Endothelial cell of umbilical vein (primary cell): ENCODE results near the gene CNTNAP2. TPM values are rescaled to one million over a fixed set of nuclear protein-coding genes. Genes with fewer than 3 reads are reported as not detected.

Source experiments
- BruUV-seq: library from RNA; stranded (reverse); fragments of 400-500 nt; replicated peaks from 2 replicates; lab custom pipeline; 2021; lab: Mats Ljungman, UMichigan
- CTCF ChIA-PET: fragments of 300-600, 350-600 bp; sonication (Branson Sonifier 250); formaldehyde crosslinking; loops from one replicate; lab custom pipeline; 2021; ENCODE audit warnings: antibody characterized with exemption, inconsistent platforms; lab: Charles Lee
- POLR2A ChIA-PET: fragments of 300-600, 350-600 bp; sonication (Branson Sonifier 250); formaldehyde crosslinking; loops from one replicate; lab custom pipeline; 2021; ENCODE audit warnings: antibody characterized with exemption, inconsistent platforms; lab: Charles Lee
- DNase-seq: peaks from one replicate; pipeline ENCODE4 v3.0.0-alpha.2; 2011; ENCODE audit warnings: low read depth, low spot score
- FAIRE-seq: peaks from 2 replicates; lab custom pipeline; 2011; peaks lifted over from hg19 to GRCh38; lab: Jason Lieb, UNC
- H2AFZ ChIP-seq: 2 replicates; pipeline ENCODE4 v1.6.0; 2012; ENCODE audit warnings: low read depth, low read length, control low read depth, inconsistent platforms
- H3K27ac ChIP-seq: 2 replicates; pipeline ENCODE4 v1.5.1; 2011; ENCODE audit warnings: low read depth, mild to moderate bottlenecking, control low read depth, low read length, moderate library complexity; ENCODE audit not compliant: insufficient read depth
- H3K27me3 ChIP-seq, 2 experiments: 2 replicates each; pipeline versions ENCODE4 v1.6.0 to v1.6.1; 2011; ENCODE audit warnings: low read length in 2 of 2, mixed read lengths in 1 of 2; ENCODE audit not compliant: control insufficient read depth in 2 of 2, insufficient read depth in 2 of 2
- H3K36me3 ChIP-seq, 2 experiments: 2 replicates in 1 of 2; 3 replicates in 1 of 2; pipeline ENCODE4 v1.5.1; 2011; ENCODE audit warnings: low read length in 2 of 2, mild to moderate bottlenecking in 1 of 2, moderate library complexity in 1 of 2; ENCODE audit not compliant: control insufficient read depth in 2 of 2, insufficient read depth in 2 of 2; ENCODE audit errors: extremely low read depth in 1 of 2
- H3K4me1 ChIP-seq: 3 replicates; pipeline ENCODE4 v1.5.1; 2011; ENCODE audit warnings: mild to moderate bottlenecking, low read length; ENCODE audit not compliant: control insufficient read depth, insufficient read depth; ENCODE audit errors: extremely low read depth
- H3K4me2 ChIP-seq: 2 replicates; pipeline ENCODE4 v1.6.1; 2011; ENCODE audit warnings: low read length, control low read depth, mixed read lengths; ENCODE audit not compliant: insufficient read depth
- H3K4me3 ChIP-seq, 3 experiments: fragments of 200-600 bp in 1 of 3; sonication (generic), shearing (Covaris generic) in 1 of 3; replicated peaks in 1 of 3; 2 replicates each; pipeline ENCODE4 v1.5.1; 2011 to 2016; ENCODE audit warnings: control low read depth in 3 of 3, low read length in 3 of 3, mild to moderate bottlenecking in 2 of 3, inconsistent platforms in 1 of 3, low read depth in 1 of 3, moderate library complexity in 1 of 3; ENCODE audit not compliant: insufficient read depth in 1 of 3
- H3K79me2 ChIP-seq: 2 replicates; pipeline ENCODE4 v1.6.0; 2012; ENCODE audit warnings: low read length, inconsistent platforms; ENCODE audit not compliant: control insufficient read depth, insufficient read depth
- H3K9ac ChIP-seq: replicated peaks from 2 replicates; pipeline ENCODE3; 2011; ENCODE audit warnings: low read length, control low read depth; ENCODE audit not compliant: insufficient read depth; ENCODE audit errors: extremely low read depth
- H3K9me1 ChIP-seq: replicated peaks from 3 replicates; pipeline ENCODE4 v1.6.0; 2011; ENCODE audit warnings: mild to moderate bottlenecking, low read length; ENCODE audit not compliant: control insufficient read depth, insufficient read depth; ENCODE audit errors: extremely low read depth
- H3K9me3 ChIP-seq: replicated peaks from 2 replicates; pipeline ENCODE4 v1.5.1; 2012; ENCODE audit warnings: low read length, inconsistent platforms; ENCODE audit not compliant: control insufficient read depth, insufficient read depth
- H4K20me1 ChIP-seq: replicated peaks from 2 replicates; pipeline ENCODE3; 2011; ENCODE audit warnings: mild to moderate bottlenecking, low read length; ENCODE audit not compliant: control insufficient read depth, insufficient read depth; ENCODE audit errors: extremely low read depth
- CTCF ChIP-seq, 2 donors: IDR thresholded peaks; 1 replicate in 1 of 2; 2 replicates in 1 of 2; pipeline ENCODE4 v1.5.1; 2011; ENCODE audit warnings: low read length in 2 of 2, mild to moderate bottlenecking in 2 of 2, moderate library complexity in 2 of 2, control low read depth in 1 of 2, inconsistent platforms in 1 of 2, low read depth in 1 of 2; ENCODE audit not compliant: insufficient read depth in 1 of 2; ENCODE audit errors: extremely low read depth in 1 of 2
- EZH2 ChIP-seq: IDR thresholded peaks from 2 replicates; pipeline ENCODE4 v1.6.1; 2012; ENCODE audit warnings: borderline replicate concordance, low read depth, mild to moderate bottlenecking, moderate library complexity, low read length, inconsistent platforms; ENCODE audit not compliant: severe bottlenecking
- FOS ChIP-seq: IDR thresholded peaks from 2 replicates; pipeline ENCODE4 v1.6.1; 2011; ENCODE audit warnings: mild to moderate bottlenecking, low read length, moderate library complexity, borderline replicate concordance; ENCODE audit not compliant: insufficient read depth
- GATA2 ChIP-seq: IDR thresholded peaks from 2 replicates; pipeline ENCODE4 v1.7.0; 2011; ENCODE audit warnings: low read depth, mild to moderate bottlenecking, moderate library complexity, mixed read lengths, low read length; ENCODE audit not compliant: insufficient read length, insufficient read depth
- JUN ChIP-seq: IDR thresholded peaks from 2 replicates; pipeline ENCODE4 v1.6.1; 2011; ENCODE audit warnings: borderline replicate concordance, low read depth; ENCODE audit not compliant: insufficient read length, insufficient read depth
- MAX ChIP-seq: IDR thresholded peaks from 2 replicates; pipeline ENCODE4 v1.6.1; 2011; ENCODE audit not compliant: insufficient read depth, insufficient read length
- MYC ChIP-seq: IDR thresholded peaks from one replicate; pipeline ENCODE4 v1.6.1; 2011; ENCODE audit warnings: mild to moderate bottlenecking, low read depth, low read length
- POLR2A ChIP-seq: IDR thresholded peaks from 2 replicates; pipeline ENCODE4 v1.6.1; 2012; ENCODE audit warnings: low read depth, mild to moderate bottlenecking, control low read depth, low read length
- POLR2AphosphoS5 ChIP-seq: IDR thresholded peaks from 2 replicates; pipeline ENCODE4 v1.6.1; 2012; ENCODE audit warnings: low read depth, mild to moderate bottlenecking, control low read depth, low read length, moderate library complexity; ENCODE audit not compliant: insufficient read depth
- dilution Hi-C: fragments of 300-500 bp; cut with MboI; formaldehyde crosslinking; loops from one replicate; pipeline ENCODE4 v1.15.0; 2019; ENCODE audit warnings: low sequenced_read_pairs; ENCODE audit not compliant: extremely low pct_ligation_motif_present
- intact Hi-C: fragments of 100-400 bp; cut with micrococcal nuclease; formaldehyde crosslinking; loops from one replicate; pipeline ENCODE4 v1.10.0; 2022
- polyA plus RNA-seq, 4 experiments: library from polyadenylated mRNA; depleted of rRNA in 3 of 4; stranded (reverse) in 3 of 4; unstranded in 1 of 4; fragments of >200 nt; gene quantifications; 2 replicates each; pipeline versions ENCODE4 v1.2.1 to v1.2.3, GENCODE V29; 2011 to 2012; ENCODE audit warnings: missing spikeins in 1 of 4
- total RNA-seq: library from RNA; stranded (reverse); gene quantifications from 2 replicates; pipeline ENCODE4 v1.2.3, GENCODE V29; 2021

CNTNAP2 gene
- total and polyA plus RNA-seq, 2 donors (not counting 3 experiments of a cell fraction or from before 2014, with no cell fraction given), result not detected

- ChIA-PET POLR2A (no interaction called here), CTCF (no interaction called here)
- intact Hi-C loops, result no loop called here
- H3K4me2 ChIP-seq, result no peak overlapping the region
- no peaks in the 10 kb centered on the region for H3K79me2 ChIP-seq
- H3K4me3 ChIP-seq, result no peak overlapping the region
- H3K9me3 ChIP-seq, result peaks cover 2% of the 10 kb centered on the region
- dilution Hi-C loops, result no loop called here
- H2AFZ ChIP-seq, result no peak overlapping the region
- H3K9ac ChIP-seq, result no peak overlapping the region
- H4K20me1 ChIP-seq, result no peaks in the 10 kb centered on the region
- no peaks in the 10 kb centered on the region for H3K9me1 ChIP-seq
- no peaks in the 10 kb centered on the region for H3K36me3 ChIP-seq
- no peak overlapping the region for H3K27ac ChIP-seq
- FAIRE-seq (no peak), DNase-seq (no peak)
- BruUV-seq, result no TSS peak
- H3K27me3 ChIP-seq, result no peaks in the 10 kb centered on the region
- TF ChIP-seq FOS, result no peak
- no peak for TF ChIP-seq GATA2
- TF ChIP-seq CTCF (IDR thresholded peaks at IDR 0.05; ENCODE audit: extremely low read depth in 1 of 2, insufficient read depth in 1 of 2, low read depth in 1 of 2, low read length in 2 of 2), result no peak
- no peak for TF ChIP-seq POLR2AphosphoS5
- TF ChIP-seq JUN, result no peak
- TF ChIP-seq POLR2A, result no peak
- H3K4me1 ChIP-seq, result no peaks in the 10 kb centered on the region
These were observed 1160.3 kb downstream of the CNTNAP2 start for GRCh38 chr7:147276783-147277370.

- intact Hi-C loops, result no loop called here
- TF ChIP-seq GATA2, result no peak
- no peak for TF ChIP-seq JUN
- no peak for TF ChIP-seq MYC
- TF ChIP-seq EZH2, result no peak
- TF ChIP-seq MAX, result no peak
- TF ChIP-seq POLR2AphosphoS5, result no peak
- no peak for TF ChIP-seq CTCF (IDR thresholded peaks at IDR 0.05; ENCODE audit: extremely low read depth in 1 of 2, insufficient read depth in 1 of 2, low read depth in 1 of 2, low read length in 2 of 2)
- TF ChIP-seq POLR2A, result no peak
These were observed 1162.9 kb downstream of the CNTNAP2 start for GRCh38 chr7:147279514-147279913.

More at GRCh38 chr7:147279514-147279913, 1162.9 kb downstream of the CNTNAP2 start:
- H3K4me3 ChIP-seq, result no peak overlapping the region
- no TSS peak for BruUV-seq
- ChIA-PET POLR2A (no interaction called here), CTCF (no interaction called here)
- H3K9ac ChIP-seq, result no peak overlapping the region
- H3K9me1 ChIP-seq, result no peaks in the 10 kb centered on the region
- no peaks in the 10 kb centered on the region for H4K20me1 ChIP-seq
- dilution Hi-C loops, result no loop called here
- no peaks in the 10 kb centered on the region for H3K27me3 ChIP-seq
- no peaks in the 10 kb centered on the region for H3K36me3 ChIP-seq
- H2AFZ ChIP-seq, result no peak overlapping the region
- H3K4me2 ChIP-seq, result no peak overlapping the region
- H3K4me1 ChIP-seq, result no peaks in the 10 kb centered on the region
- H3K9me3 ChIP-seq, result peaks cover 2% of the 10 kb centered on the region
- no peak for FAIRE-seq
- DNase-seq, result no peak
- H3K27ac ChIP-seq, result no peak overlapping the region
- H3K79me2 ChIP-seq, result no peaks in the 10 kb centered on the region
